PC-9 (cell line): Measurements from ENCODE around the gene MGAT4A.

Experiments used
- EZH2 ChIP-seq: fragments of 200-600 bp; sonication (generic); IDR thresholded peaks from 2 replicates; pipeline ENCODE4 v1.8.0; 2017; ENCODE audit warnings: antibody characterized with exemption, low read depth
- TF ChIP-seq, protein P1 (sequence below): fragments of 200-600 bp; sonication (generic); conservative IDR thresholded peaks from 2 replicates; pipeline ENCODE4 v1.6.1; 2017; ENCODE audit warnings: mixed run types, antibody characterized with exemption, mild to moderate bottlenecking, moderate library complexity

DNA sequence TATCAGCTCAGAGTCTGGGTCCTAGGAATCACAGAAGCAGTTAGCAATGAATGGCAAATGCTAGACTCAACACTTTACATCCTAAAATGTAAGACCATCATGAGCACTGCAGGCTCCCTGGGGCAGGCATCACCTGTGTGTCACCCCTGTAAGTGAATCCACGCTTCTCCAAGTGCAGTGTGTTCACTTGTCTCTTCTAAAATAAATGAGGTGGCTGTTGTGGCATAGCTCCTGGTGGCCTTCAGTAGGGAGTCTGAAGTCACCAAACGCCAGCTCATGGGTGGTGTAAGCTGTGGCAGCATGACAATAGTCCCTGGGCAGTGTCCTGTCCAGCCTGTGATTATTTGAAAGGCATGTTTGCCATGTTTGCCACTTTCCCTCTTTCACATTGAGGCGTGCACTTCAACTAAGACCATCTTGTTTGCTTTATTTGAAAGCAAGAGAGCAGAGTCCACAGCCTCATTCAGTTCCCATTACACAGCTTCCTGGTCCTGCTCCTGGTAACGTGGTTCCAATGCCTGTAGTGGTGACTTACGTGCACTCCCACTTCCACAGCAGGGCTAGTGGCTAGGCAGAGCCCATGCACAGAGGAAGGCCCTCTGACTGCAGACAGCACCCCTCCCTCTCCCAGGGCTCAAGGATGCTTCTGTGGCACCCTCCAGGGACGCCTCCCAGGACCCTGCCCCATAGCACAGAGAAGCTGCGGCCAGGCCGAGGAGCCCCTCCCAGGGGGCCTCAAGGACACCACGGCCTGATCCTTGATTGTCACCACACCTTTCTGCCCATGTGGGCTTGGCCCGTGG, 146.9 kb downstream of the MGAT4A start:
- TF ChIP-seq, protein P1, sequence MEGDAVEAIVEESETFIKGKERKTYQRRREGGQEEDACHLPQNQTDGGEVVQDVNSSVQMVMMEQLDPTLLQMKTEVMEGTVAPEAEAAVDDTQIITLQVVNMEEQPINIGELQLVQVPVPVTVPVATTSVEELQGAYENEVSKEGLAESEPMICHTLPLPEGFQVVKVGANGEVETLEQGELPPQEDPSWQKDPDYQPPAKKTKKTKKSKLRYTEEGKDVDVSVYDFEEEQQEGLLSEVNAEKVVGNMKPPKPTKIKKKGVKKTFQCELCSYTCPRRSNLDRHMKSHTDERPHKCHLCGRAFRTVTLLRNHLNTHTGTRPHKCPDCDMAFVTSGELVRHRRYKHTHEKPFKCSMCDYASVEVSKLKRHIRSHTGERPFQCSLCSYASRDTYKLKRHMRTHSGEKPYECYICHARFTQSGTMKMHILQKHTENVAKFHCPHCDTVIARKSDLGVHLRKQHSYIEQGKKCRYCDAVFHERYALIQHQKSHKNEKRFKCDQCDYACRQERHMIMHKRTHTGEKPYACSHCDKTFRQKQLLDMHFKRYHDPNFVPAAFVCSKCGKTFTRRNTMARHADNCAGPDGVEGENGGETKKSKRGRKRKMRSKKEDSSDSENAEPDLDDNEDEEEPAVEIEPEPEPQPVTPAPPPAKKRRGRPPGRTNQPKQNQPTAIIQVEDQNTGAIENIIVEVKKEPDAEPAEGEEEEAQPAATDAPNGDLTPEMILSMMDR: no peak
- TF ChIP-seq EZH2: no peak
